H1 (cell line): ENCODE measurements around the gene ICA1.

ENCODE experiments used
- CEBPB ChIP-seq: IDR thresholded peaks from 2 replicates; pipeline ENCODE4 v1.6.1; 2012; ENCODE audit warnings: low read depth, low read length
- EP300 ChIP-seq, 2 experiments: IDR thresholded peaks; 1 replicate in 1 of 2; 2 replicates in 1 of 2; pipeline ENCODE4 v1.6.1; 2011 to 2012; ENCODE audit warnings: low read depth in 2 of 2, low read length in 2 of 2, mild to moderate bottlenecking in 2 of 2, borderline replicate concordance in 1 of 2, inconsistent platforms in 1 of 2, moderate library complexity in 1 of 2
- EZH2 ChIP-seq: fragments of 200-600 bp; sonication (generic); IDR thresholded peaks from 2 replicates; pipeline ENCODE4 v1.7.1; 2012; ENCODE audit warnings: low read depth, mild to moderate bottlenecking, moderate library complexity, low read length, inconsistent platforms; ENCODE audit not compliant: severe bottlenecking
- KDM1A ChIP-seq: fragments of 200-600, 300-600 bp; sonication (generic); IDR thresholded peaks from 2 replicates; pipeline ENCODE4 v1.7.1; 2016; ENCODE audit warnings: mild to moderate bottlenecking, low read length, borderline replicate concordance
- SIN3A ChIP-seq, 2 experiments: IDR thresholded peaks in 1 of 2; conservative IDR thresholded peaks in 1 of 2; 2 replicates each; pipeline ENCODE4 v1.6.1; 2011 to 2012; ENCODE audit warnings: low read length in 2 of 2, improper control_type of control experiment in 1 of 2, low read depth in 1 of 2, mild to moderate bottlenecking in 1 of 2
- YY1 ChIP-seq: IDR thresholded peaks from 2 replicates; pipeline ENCODE4 v1.6.1; 2011; ENCODE audit warnings: low read depth, mild to moderate bottlenecking, low read length
- ZNF274 ChIP-seq: IDR thresholded peaks from 2 replicates; pipeline ENCODE4 v1.7.0; 2012; ENCODE audit warnings: low read length, borderline replicate concordance; ENCODE audit errors: extremely low read depth
- TF ChIP-seq, protein P1 (sequence below): IDR thresholded peaks from 2 replicates; pipeline ENCODE4 v1.6.1; 2012; ENCODE audit warnings: inconsistent platforms
- TF ChIP-seq, protein P2 (sequence below), 3 experiments: IDR thresholded peaks; 1 replicate in 2 of 3; 2 replicates in 1 of 3; pipeline versions ENCODE4 v1.5.1 to v1.6.1; 2011; ENCODE audit warnings: low read length in 3 of 3, mild to moderate bottlenecking in 3 of 3, inconsistent platforms in 2 of 3, low read depth in 1 of 3, moderate library complexity in 1 of 3; ENCODE audit not compliant: insufficient read depth in 1 of 3; ENCODE audit errors: control extremely low read depth in 1 of 3

DNA sequence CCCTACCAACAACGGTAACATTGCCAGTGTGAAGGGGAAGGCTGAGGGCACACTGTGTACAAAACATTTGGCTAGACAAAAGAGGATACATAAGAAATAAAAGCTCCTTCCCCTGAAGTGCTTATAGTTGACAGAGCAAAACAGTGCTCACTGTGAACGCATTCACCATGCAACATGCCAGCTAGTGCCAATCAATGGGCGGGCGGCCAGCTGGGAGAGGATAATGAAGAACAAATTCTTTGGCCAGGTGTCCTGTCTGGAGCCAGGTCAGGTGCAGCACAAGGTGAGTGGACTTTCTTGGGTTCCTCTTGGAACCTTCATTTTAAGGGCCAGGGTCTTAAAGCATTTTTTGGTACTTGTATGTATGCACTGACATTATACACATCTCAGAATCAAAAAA, 106.1 kb downstream of the ICA1 start:
- TF ChIP-seq, protein P1, sequence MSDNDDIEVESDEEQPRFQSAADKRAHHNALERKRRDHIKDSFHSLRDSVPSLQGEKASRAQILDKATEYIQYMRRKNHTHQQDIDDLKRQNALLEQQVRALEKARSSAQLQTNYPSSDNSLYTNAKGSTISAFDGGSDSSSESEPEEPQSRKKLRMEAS, result no peak
- TF ChIP-seq, protein P2, sequence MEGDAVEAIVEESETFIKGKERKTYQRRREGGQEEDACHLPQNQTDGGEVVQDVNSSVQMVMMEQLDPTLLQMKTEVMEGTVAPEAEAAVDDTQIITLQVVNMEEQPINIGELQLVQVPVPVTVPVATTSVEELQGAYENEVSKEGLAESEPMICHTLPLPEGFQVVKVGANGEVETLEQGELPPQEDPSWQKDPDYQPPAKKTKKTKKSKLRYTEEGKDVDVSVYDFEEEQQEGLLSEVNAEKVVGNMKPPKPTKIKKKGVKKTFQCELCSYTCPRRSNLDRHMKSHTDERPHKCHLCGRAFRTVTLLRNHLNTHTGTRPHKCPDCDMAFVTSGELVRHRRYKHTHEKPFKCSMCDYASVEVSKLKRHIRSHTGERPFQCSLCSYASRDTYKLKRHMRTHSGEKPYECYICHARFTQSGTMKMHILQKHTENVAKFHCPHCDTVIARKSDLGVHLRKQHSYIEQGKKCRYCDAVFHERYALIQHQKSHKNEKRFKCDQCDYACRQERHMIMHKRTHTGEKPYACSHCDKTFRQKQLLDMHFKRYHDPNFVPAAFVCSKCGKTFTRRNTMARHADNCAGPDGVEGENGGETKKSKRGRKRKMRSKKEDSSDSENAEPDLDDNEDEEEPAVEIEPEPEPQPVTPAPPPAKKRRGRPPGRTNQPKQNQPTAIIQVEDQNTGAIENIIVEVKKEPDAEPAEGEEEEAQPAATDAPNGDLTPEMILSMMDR (IDR thresholded peaks at IDR 0.05; ENCODE audit: control extremely low read depth in 1 of 3, insufficient read depth in 1 of 3, low read depth in 1 of 3, low read length in 3 of 3), result no peak
- TF ChIP-seq ZNF274 (no peak), EP300 (IDR thresholded peaks at IDR 0.05; ENCODE audit: borderline replicate concordance in 1 of 2, low read depth in 2 of 2, low read length in 2 of 2) (no peak), YY1 (no peak), CEBPB (no peak), KDM1A (no peak), SIN3A (conservative IDR thresholded peaks at IDR 0.05 in 1 of 2, IDR thresholded peaks at IDR 0.05 in 1 of 2; ENCODE audit: low read depth in 1 of 2, low read length in 2 of 2) (no peak), EZH2 (no peak)
